Measurements from ENCODE around the gene RABGAP1L.

RABGAP1L gene

DNA sequence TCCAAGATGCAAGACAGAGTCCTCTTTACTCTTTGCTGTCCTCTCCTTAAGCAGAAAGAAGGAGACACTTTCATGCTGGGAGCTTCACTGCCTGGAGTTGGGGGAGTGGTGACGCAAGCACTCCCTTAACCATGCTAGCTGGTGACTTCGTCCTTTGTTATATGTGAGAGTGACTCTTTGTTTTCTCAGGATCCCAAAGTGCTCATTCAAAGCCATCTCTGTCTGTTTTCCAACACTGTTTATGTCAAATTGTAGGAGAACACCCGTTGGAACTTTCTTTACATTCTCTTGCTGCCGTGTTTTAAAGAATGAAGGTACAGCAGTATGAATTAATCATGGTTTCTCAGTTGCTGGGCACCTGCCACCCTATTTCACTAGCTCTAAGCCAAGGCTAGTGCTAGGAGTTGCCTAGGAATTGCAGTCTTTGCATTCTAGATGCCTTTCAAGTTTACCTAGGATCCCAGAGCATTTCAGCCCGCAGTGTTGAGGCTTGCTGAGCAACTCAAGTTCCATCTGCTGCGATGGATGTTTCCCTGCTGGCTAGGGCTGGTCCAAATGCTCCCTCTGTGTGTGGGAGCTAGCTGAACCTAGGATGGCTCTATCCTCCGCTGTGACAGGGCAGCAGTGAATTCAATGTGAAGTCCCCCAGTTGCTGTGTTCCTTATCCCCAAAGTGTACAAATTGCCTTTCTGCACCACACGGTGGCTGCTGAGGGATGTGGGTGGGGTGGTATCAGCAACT lies 205.8 kb downstream of the RABGAP1L start:
- TF ChIP-seq, protein P1, sequence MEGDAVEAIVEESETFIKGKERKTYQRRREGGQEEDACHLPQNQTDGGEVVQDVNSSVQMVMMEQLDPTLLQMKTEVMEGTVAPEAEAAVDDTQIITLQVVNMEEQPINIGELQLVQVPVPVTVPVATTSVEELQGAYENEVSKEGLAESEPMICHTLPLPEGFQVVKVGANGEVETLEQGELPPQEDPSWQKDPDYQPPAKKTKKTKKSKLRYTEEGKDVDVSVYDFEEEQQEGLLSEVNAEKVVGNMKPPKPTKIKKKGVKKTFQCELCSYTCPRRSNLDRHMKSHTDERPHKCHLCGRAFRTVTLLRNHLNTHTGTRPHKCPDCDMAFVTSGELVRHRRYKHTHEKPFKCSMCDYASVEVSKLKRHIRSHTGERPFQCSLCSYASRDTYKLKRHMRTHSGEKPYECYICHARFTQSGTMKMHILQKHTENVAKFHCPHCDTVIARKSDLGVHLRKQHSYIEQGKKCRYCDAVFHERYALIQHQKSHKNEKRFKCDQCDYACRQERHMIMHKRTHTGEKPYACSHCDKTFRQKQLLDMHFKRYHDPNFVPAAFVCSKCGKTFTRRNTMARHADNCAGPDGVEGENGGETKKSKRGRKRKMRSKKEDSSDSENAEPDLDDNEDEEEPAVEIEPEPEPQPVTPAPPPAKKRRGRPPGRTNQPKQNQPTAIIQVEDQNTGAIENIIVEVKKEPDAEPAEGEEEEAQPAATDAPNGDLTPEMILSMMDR (IDR thresholded peaks at IDR 0.05; ENCODE audit: insufficient read depth, low read length, missing control alignments): no peak
- ChIA-PET POLR2A (no interaction called here), CTCF (no interaction called here)
- DNase-seq (ENCODE audit: low read depth, low spot score): no peak
- no peak overlapping the region for H3K4me3 ChIP-seq (ENCODE audit: low read depth, low read length)

DNA sequence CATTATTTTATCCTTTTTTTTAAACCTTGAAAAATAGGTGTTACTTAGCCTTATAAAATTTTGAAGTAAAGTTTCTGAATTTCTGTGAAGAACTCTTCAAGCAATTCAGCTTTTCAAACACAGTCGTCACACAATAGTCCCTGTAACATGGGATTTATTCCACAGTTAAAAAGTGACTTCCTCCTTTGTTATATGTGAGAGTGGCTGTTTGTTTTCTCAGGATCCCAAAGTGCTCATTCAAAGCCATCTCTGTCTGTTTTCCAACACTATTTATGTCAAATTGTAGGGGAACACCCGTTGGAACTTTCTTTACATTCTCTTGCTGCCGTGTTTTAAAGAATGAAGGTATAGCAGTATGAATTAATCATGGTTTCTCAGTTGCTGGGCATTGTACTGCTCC lies 207.6 kb downstream of the RABGAP1L start:
- TF ChIP-seq, protein P1 (IDR thresholded peaks at IDR 0.05; ENCODE audit: insufficient read depth, low read length, missing control alignments): no peak
- DNase-seq (ENCODE audit: low read depth, low spot score): no peak
- H3K4me3 ChIP-seq (ENCODE audit: low read depth, low read length): no peak overlapping the region
- ChIA-PET CTCF (no interaction called here), POLR2A (no interaction called here)

DNA sequence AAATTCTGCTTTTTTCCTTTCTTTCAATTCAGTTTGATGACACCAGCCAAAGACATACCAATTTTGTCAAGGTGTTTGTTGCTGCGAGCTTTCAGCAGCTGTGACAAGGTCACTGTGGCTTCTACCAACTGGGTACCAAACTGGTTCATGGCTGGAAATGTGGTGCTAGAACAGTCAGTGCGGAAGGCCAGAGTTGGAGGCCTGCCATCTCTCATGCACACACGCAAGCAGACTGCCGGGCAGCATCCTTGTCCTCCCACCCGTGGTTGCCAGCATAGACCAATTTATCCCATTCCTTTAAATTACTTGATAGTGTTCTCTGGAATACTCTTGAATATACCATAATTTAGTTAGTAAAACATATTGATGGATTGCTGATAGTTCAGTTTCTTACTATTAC lies 208.6 kb downstream of the RABGAP1L start:
- ChIA-PET CTCF (no interaction called here), POLR2A (no interaction called here)
- TF ChIP-seq, protein P1 (IDR thresholded peaks at IDR 0.05; ENCODE audit: insufficient read depth, low read length, missing control alignments): no peak
- no peak overlapping the region for H3K4me3 ChIP-seq (ENCODE audit: low read depth, low read length)
- no peak for DNase-seq (ENCODE audit: low read depth, low spot score)

DNA sequence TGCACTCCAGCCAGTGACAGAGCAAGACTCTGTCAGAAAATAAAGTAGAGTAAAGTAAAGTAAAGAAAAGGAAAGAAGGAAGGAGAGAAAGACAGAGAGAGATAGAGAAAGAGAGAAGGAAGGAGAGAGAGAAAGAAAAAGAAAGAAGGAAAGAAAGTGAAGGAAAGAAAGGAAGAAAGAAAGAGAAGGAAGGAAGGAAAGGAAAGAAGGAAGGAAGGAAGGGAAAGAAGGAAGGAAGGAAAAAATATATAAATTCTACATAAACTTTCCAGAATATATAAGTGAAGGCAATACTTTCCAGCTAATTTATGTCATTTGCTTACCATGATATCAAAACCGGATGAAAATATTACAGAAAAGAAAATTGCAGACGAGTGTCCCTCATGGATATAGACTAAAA lies 216.7 kb downstream of the RABGAP1L start:
- CTCF ChIA-PET: no interaction called here

DNA sequence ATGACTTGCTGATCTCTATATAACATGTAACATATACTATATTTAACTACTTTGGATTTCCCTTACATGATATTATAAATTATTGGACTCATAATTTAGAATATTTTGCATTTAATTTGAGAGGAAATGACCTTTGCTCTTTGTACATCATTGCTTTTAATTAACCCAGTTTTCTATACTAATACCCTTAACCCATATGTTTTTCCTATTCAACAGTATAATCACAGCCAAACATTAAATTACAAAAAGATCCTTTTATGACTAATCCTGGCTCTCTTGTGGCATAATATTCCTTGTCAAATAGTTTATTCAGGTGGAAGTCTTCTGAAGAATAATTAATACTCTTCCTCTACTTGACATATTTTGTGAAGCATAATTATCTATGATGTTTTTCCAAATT lies 232.4 kb downstream of the RABGAP1L start:
- CTCF ChIA-PET: no interaction called here

More for the DNA sequence above, 216.7 kb downstream of the RABGAP1L start:
- TF ChIP-seq, protein P1 (IDR thresholded peaks at IDR 0.05; ENCODE audit: insufficient read depth, low read length, missing control alignments): no peak
- H3K4me3 ChIP-seq (ENCODE audit: low read depth, low read length): no peak overlapping the region
- POLR2A ChIA-PET: no interaction called here
- DNase-seq (ENCODE audit: low read depth, low spot score): no peak

DNA sequence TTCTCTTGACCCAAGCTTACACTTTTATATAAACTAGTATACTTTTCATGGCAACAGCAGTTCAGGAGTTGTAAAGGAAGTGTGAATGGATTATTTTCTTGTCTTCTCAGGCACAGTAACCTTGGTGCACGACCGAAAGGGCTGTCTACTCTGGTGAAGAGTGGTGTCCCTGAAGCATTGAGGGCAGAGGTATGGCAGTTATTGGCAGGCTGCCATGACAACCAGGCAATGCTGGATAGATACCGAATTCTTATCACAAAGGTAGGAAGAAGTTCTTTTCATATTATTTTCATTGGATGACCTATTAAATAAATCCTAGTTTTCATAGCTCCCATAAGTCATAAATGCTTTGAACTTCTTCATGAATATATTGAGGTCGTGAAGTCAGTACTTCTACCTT lies 234.6 kb downstream of the RABGAP1L start:
- H3K4me3 ChIP-seq (ENCODE audit: low read depth, low read length): no peak overlapping the region
- ChIA-PET POLR2A (no interaction called here), CTCF (no interaction called here)
- TF ChIP-seq, protein P1 (IDR thresholded peaks at IDR 0.05; ENCODE audit: insufficient read depth, low read length, missing control alignments): no peak
- DNase-seq (ENCODE audit: low read depth, low spot score): no peak

More for the DNA sequence above, 232.4 kb downstream of the RABGAP1L start:
- POLR2A ChIA-PET: no interaction called here
- no peak overlapping the region for H3K4me3 ChIP-seq (ENCODE audit: low read depth, low read length)
- DNase-seq (ENCODE audit: low read depth, low spot score): no peak
- TF ChIP-seq, protein P1 (IDR thresholded peaks at IDR 0.05; ENCODE audit: insufficient read depth, low read length, missing control alignments): no peak
